NCI-H2196 (cell line): ENCODE data around the gene CARHSP1.
"Not testable (repeated sequence)": the region's sequence is repeated elsewhere in the genome, so short reads cannot be mapped to it uniquely, and the experiment has no call there.

Experiments used
- DNase-seq: peaks from one replicate; lab custom pipeline; 2025; ENCODE audit not compliant: unreplicated experiment; lab: John Stamatoyannopoulos, UW

The CARHSP1 gene

GRCh38 chr16:8836797-8837196 lies 32.0 kb downstream of the CARHSP1 start:
- DNase-seq: not testable (repeated sequence)

GRCh38 chr16:8832717-8833105 lies 36.1 kb downstream of the CARHSP1 start:
- DNase-seq: no peak

GRCh38 chr16:8831871-8832716 lies 36.7 kb downstream of the CARHSP1 start:
- DNase-seq: no peak

- DNase-seq: no peak
Observed at GRCh38 chr16:8831450-8831849, 37.4 kb downstream of the CARHSP1 start.

GRCh38 chr16:8828541-8829165 lies 40.2 kb downstream of the CARHSP1 start:
- DNase-seq: no peak

- DNase-seq: no peak
Observed at GRCh38 chr16:8826278-8826879, 42.4 kb downstream of the CARHSP1 start.

GRCh38 chr16:8822403-8822802 lies 46.4 kb downstream of the CARHSP1 start:
- no peak for DNase-seq

GRCh38 chr16:8819411-8820034 lies 49.3 kb downstream of the CARHSP1 start:
- no peak for DNase-seq

- no peak for DNase-seq
Observed at GRCh38 chr16:8818504-8819270, 50.1 kb downstream of the CARHSP1 start.

GRCh38 chr16:8816967-8817655 lies 51.7 kb downstream of the CARHSP1 start:
- DNase-seq: no peak

- no peak for DNase-seq
Observed at GRCh38 chr16:8814095-8814806, 54.6 kb downstream of the CARHSP1 start.

- no peak for DNase-seq
Observed at GRCh38 chr16:8812162-8812843, 56.5 kb downstream of the CARHSP1 start.

GRCh38 chr16:8808613-8809353 lies 60.0 kb downstream of the CARHSP1 start:
- no peak for DNase-seq

GRCh38 chr16:8808009-8808408 lies 60.8 kb downstream of the CARHSP1 start:
- DNase-seq: no peak

- DNase-seq: no peak
Observed at GRCh38 chr16:8807189-8807588, 61.6 kb downstream of the CARHSP1 start.

- DNase-seq: no peak
Observed at GRCh38 chr16:8806272-8806983, 62.4 kb downstream of the CARHSP1 start.

GRCh38 chr16:8804313-8804712 lies 64.5 kb downstream of the CARHSP1 start:
- DNase-seq: no peak

- not testable (repeated sequence) for DNase-seq
Observed at GRCh38 chr16:8803733-8804132, 65.1 kb downstream of the CARHSP1 start.
